Keratinocyte (primary cell): Measurements from ENCODE around the gene WDR93.

ENCODE experiments used
- EZH2 ChIP-seq: IDR thresholded peaks from one replicate; pipeline ENCODE4 v1.6.1; 2012; ENCODE audit warnings: inconsistent platforms, mild to moderate bottlenecking, low read length, moderate library complexity
- TF ChIP-seq, protein P1 (sequence below), 3 experiments: IDR thresholded peaks in 1 of 3; conservative IDR thresholded peaks in 1 of 3; optimal IDR thresholded peaks in 1 of 3; 2 replicates in 2 of 3; 3 replicates in 1 of 3; pipeline versions ENCODE3 to v1.5.1; 2011; ENCODE audit warnings: low read length in 3 of 3, mild to moderate bottlenecking in 3 of 3, moderate library complexity in 2 of 3, control low read depth in 1 of 3, inconsistent platforms in 1 of 3; ENCODE audit not compliant: insufficient read depth in 2 of 3; ENCODE audit errors: extremely low read depth in 1 of 3

DNA sequence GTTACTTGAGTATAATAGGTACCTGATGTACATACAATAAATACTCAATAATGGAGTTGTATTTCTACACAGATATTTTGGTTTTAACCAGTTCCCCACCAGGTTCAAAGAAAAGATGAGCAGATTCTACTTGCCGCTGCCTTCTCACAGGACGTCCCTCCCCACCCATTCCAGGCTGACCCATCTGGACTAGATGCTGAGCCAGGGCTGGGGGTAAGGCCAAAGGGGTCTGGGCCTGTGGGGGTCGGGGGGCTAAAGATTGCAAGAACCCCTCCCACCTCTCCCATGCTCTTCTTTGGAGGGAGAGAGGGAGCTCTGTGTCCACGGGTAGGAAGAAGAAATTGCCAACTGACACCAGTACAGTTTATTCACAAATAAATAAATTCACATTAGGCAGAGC is 58.9 kb downstream of the WDR93 start:
- TF ChIP-seq, protein P1, sequence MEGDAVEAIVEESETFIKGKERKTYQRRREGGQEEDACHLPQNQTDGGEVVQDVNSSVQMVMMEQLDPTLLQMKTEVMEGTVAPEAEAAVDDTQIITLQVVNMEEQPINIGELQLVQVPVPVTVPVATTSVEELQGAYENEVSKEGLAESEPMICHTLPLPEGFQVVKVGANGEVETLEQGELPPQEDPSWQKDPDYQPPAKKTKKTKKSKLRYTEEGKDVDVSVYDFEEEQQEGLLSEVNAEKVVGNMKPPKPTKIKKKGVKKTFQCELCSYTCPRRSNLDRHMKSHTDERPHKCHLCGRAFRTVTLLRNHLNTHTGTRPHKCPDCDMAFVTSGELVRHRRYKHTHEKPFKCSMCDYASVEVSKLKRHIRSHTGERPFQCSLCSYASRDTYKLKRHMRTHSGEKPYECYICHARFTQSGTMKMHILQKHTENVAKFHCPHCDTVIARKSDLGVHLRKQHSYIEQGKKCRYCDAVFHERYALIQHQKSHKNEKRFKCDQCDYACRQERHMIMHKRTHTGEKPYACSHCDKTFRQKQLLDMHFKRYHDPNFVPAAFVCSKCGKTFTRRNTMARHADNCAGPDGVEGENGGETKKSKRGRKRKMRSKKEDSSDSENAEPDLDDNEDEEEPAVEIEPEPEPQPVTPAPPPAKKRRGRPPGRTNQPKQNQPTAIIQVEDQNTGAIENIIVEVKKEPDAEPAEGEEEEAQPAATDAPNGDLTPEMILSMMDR (optimal IDR thresholded peaks at IDR 0.05 in 1 of 3, IDR thresholded peaks at IDR 0.05 in 1 of 3, conservative IDR thresholded peaks at IDR 0.05 in 1 of 3; ENCODE audit: extremely low read depth in 1 of 3, insufficient read depth in 2 of 3, low read length in 3 of 3): no peak
- TF ChIP-seq EZH2: no peak
